IMR-90 (cell line): Measurements from ENCODE around the gene PIP4K2A. TPM values are rescaled to one million over a fixed set of nuclear protein-coding genes. Genes with fewer than 3 reads are reported as not detected.

ENCODE experiments used
- ATAC-seq: fragments of 200-7000 bp; cut with Tn5 transposase; 2 replicates; pipeline ENCODE4 v1.9.1; 2020; ENCODE audit warnings: low read depth, mild to moderate bottlenecking, moderate library complexity
- BruUV-seq: library from RNA; stranded (reverse); fragments of 400-500 nt; replicated peaks from 2 replicates; lab custom pipeline; 2021; lab: Mats Ljungman, UMichigan
- CTCF ChIA-PET: fragments of 300-600 bp; formaldehyde crosslinking; extraction: SDS; loops from one replicate; lab custom pipeline; 2021; ENCODE audit warnings: antibody characterized with exemption; lab: Yijun Ruan, JAX
- POLR2A ChIA-PET: fragments of 300-600 bp; sonication (Branson Sonifier 250); formaldehyde crosslinking; loops from one replicate; lab custom pipeline; 2022; ENCODE audit warnings: antibody characterized with exemption; ENCODE audit not compliant: unreplicated experiment; lab: Charles Lee
- DNase-seq: peaks from one replicate; pipeline ENCODE4 v3.0.0; 2013
- H2AFZ ChIP-seq: replicated peaks from 2 replicates; pipeline ENCODE3; 2013; ENCODE audit warnings: low read length, mild to moderate bottlenecking; ENCODE audit not compliant: poor library complexity
- H2AK5ac ChIP-seq: 2 replicates; pipeline ENCODE4 v1.6.1; 2013; ENCODE audit warnings: low read depth, low read length, inconsistent platforms
- H2AK9ac ChIP-seq: replicated peaks from 2 replicates; pipeline ENCODE3; 2013; ENCODE audit warnings: mild to moderate bottlenecking, low read depth, low read length, moderate library complexity; ENCODE audit not compliant: poor library complexity
- H2BK120ac ChIP-seq: 2 replicates; pipeline ENCODE4 v1.6.1; 2013; ENCODE audit warnings: low read depth, low read length, inconsistent platforms
- H2BK15ac ChIP-seq: 3 replicates; pipeline ENCODE4 v1.6.1; 2013; ENCODE audit warnings: low read depth, low read length, inconsistent platforms
- H2BK20ac ChIP-seq: 2 replicates; pipeline ENCODE4 v1.6.1; 2013; ENCODE audit warnings: low read depth, mild to moderate bottlenecking, inconsistent platforms, low read length, moderate library complexity
- H2BK5ac ChIP-seq: 2 replicates; pipeline ENCODE4 v1.6.1; 2013; ENCODE audit warnings: mild to moderate bottlenecking, low read depth, low read length, inconsistent platforms; ENCODE audit not compliant: poor library complexity, severe bottlenecking
- H3K14ac ChIP-seq: replicated peaks from 2 replicates; pipeline ENCODE4 v1.6.1; 2013; ENCODE audit warnings: low read depth, low read length, inconsistent platforms
- H3K18ac ChIP-seq: 2 replicates; pipeline ENCODE4 v1.6.1; 2013; ENCODE audit warnings: low read depth, low read length, control low read depth
- H3K23ac ChIP-seq: 2 replicates; pipeline ENCODE4 v1.6.1; 2013; ENCODE audit warnings: low read depth, low read length, inconsistent platforms
- H3K27ac ChIP-seq: 2 replicates; pipeline ENCODE4 v1.5.1; 2013; ENCODE audit warnings: mild to moderate bottlenecking, control low read depth, low read length; ENCODE audit not compliant: insufficient read depth
- H3K27me3 ChIP-seq: 2 replicates; pipeline ENCODE4 v1.6.1; 2013; ENCODE audit warnings: low read length; ENCODE audit not compliant: control insufficient read depth, insufficient read depth
- H3K36me3 ChIP-seq: 2 replicates; pipeline ENCODE4 v1.6.1; 2013; ENCODE audit warnings: low read length, mixed read lengths; ENCODE audit not compliant: control insufficient read depth, insufficient read depth
- H3K4ac ChIP-seq: 2 replicates; pipeline ENCODE4 v1.6.1; 2013; ENCODE audit warnings: low read depth, low read length, inconsistent platforms
- H3K4me1 ChIP-seq: 2 replicates; pipeline ENCODE4 v1.6.1; 2013; ENCODE audit warnings: low read length, mixed read lengths; ENCODE audit not compliant: control insufficient read depth, insufficient read depth
- H3K4me2 ChIP-seq: 2 replicates; pipeline ENCODE4 v1.6.1; 2013; ENCODE audit warnings: low read depth, mild to moderate bottlenecking, control low read depth, low read length, moderate library complexity
- H3K4me3 ChIP-seq: 2 replicates; pipeline ENCODE4 v1.5.1; 2013; ENCODE audit warnings: low read depth, mild to moderate bottlenecking, control low read depth, low read length, moderate library complexity; ENCODE audit not compliant: insufficient read depth
- H3K56ac ChIP-seq: 2 replicates; pipeline ENCODE4 v1.6.1; 2013; ENCODE audit warnings: low read length, inconsistent platforms; ENCODE audit not compliant: insufficient read depth; ENCODE audit errors: extremely low read depth
- H3K79me1 ChIP-seq, 2 experiments: 2 replicates each; pipeline ENCODE4 v1.6.1; 2013; ENCODE audit warnings: low read length in 2 of 2, inconsistent platforms in 1 of 2, low read depth in 1 of 2
- H3K9ac ChIP-seq: 2 replicates; pipeline ENCODE4 v1.6.1; 2013; ENCODE audit warnings: low read depth, low read length, control low read depth
- H3K9me1 ChIP-seq: 2 replicates; pipeline ENCODE4 v1.6.1; 2013; ENCODE audit warnings: low read length, inconsistent platforms; ENCODE audit not compliant: insufficient read depth
- H3K9me3 ChIP-seq: 2 replicates; pipeline ENCODE4 v1.6.1; 2013; ENCODE audit warnings: low read length; ENCODE audit not compliant: control insufficient read depth, insufficient read depth
- H4K20me1 ChIP-seq: 2 replicates; pipeline ENCODE4 v1.6.1; 2013; ENCODE audit warnings: low read length, inconsistent platforms; ENCODE audit not compliant: insufficient read depth
- H4K5ac ChIP-seq: 2 replicates; pipeline ENCODE4 v1.6.1; 2013; ENCODE audit warnings: mild to moderate bottlenecking, low read depth, low read length, control low read depth
- H4K8ac ChIP-seq, 2 experiments: 2 replicates each; pipeline ENCODE4 v1.6.1; 2013; ENCODE audit warnings: low read depth in 2 of 2, low read length in 2 of 2, control low read depth in 1 of 2, inconsistent platforms in 1 of 2
- H4K91ac ChIP-seq: 2 replicates; pipeline ENCODE4 v1.6.1; 2013; ENCODE audit warnings: low read depth, low read length, inconsistent platforms; ENCODE audit not compliant: insufficient read depth
- CEBPB ChIP-seq: IDR thresholded peaks from 2 replicates; pipeline ENCODE4 v1.6.1; 2012; ENCODE audit warnings: low read depth, low read length, improper control_type of control experiment
- CHD1 ChIP-seq: IDR thresholded peaks from 2 replicates; pipeline ENCODE4 v1.6.1; 2012; ENCODE audit warnings: low read depth, low read length, improper control_type of control experiment
- MAFK ChIP-seq: IDR thresholded peaks from 2 replicates; pipeline ENCODE4 v1.6.1; 2012; ENCODE audit warnings: low read depth, low read length, improper control_type of control experiment
- MAZ ChIP-seq: IDR thresholded peaks from 2 replicates; pipeline ENCODE4 v1.6.1; 2012; ENCODE audit warnings: low read depth, mild to moderate bottlenecking, low read length, improper control_type of control experiment, moderate library complexity, borderline replicate concordance
- MXI1 ChIP-seq: IDR thresholded peaks from 2 replicates; pipeline ENCODE4 v1.6.1; 2012; ENCODE audit warnings: low read depth, mild to moderate bottlenecking, low read length, moderate library complexity, borderline replicate concordance
- POLR2A ChIP-seq: IDR thresholded peaks from 2 replicates; pipeline ENCODE4 v1.6.1; 2012; ENCODE audit warnings: mild to moderate bottlenecking, low read depth, low read length
- RCOR1 ChIP-seq: IDR thresholded peaks from 2 replicates; pipeline ENCODE4 v1.6.1; 2012; ENCODE audit warnings: mild to moderate bottlenecking, low read length, improper control_type of control experiment; ENCODE audit not compliant: insufficient replicate concordance
- SMC3 ChIP-seq: fragments of 150-350 bp; IDR thresholded peaks from 2 replicates; pipeline ENCODE4 v1.6.1; 2016; ENCODE audit warnings: low read depth, mild to moderate bottlenecking, antibody characterized with exemption, low read length, moderate library complexity
- WGBS, 2 experiments: methylation state at CpG; one replicate each; pipeline versions ENCODE4 v1.1.5 to v1.1.7; 2013; ENCODE audit warnings: missing lambda C conversion rate in 2 of 2; ENCODE audit not compliant: insufficient read length in 1 of 2; ENCODE audit errors: extremely low coverage in 2 of 2; 5-methylcytosine and 5-hydroxymethylcytosine counted together
- dilution Hi-C: fragments of 300-500 bp; cut with HindIII; formaldehyde crosslinking; loops from one replicate; pipeline ENCODE4 v1.14.3; 2018; ENCODE audit warnings: low sequenced_read_pairs; ENCODE audit not compliant: unreplicated experiment
- in situ Hi-C: fragments of 300-500 bp; cut with MboI; formaldehyde crosslinking; loops from 3 replicates; pipeline ENCODE4 v1.14.3; 2019; ENCODE audit warnings: low sequenced_read_pairs, inconsistent platforms, mixed read lengths
- intact Hi-C: fragments of 100-400 bp; cut with micrococcal nuclease; formaldehyde crosslinking; loops from 2 replicates; pipeline ENCODE4 v1.10.0; 2022
- polyA plus RNA-seq, 3 experiments: library from polyadenylated mRNA; depleted of rRNA; stranded (reverse); fragments of >200 nt; gene quantifications; 2 replicates each; pipeline ENCODE4 v1.2.3, GENCODE V29; 2012; ENCODE audit warnings: low replicate concordance in 1 of 3
- total RNA-seq: library from RNA; depleted of rRNA; stranded (reverse); fragments of >200 nt; gene quantifications from 2 replicates; pipeline ENCODE4 v1.2.3, GENCODE V29; 2012
- TF ChIP-seq, protein P1 (sequence below): fragments of 150-350 bp; IDR thresholded peaks from 2 replicates; pipeline ENCODE4 v1.6.1; 2016; ENCODE audit warnings: low read depth, mild to moderate bottlenecking, low read length, moderate library complexity, borderline replicate concordance

Gene PIP4K2A
- total and polyA plus RNA-seq, 2 of the 4 experiments (the other 2 are of a cell fraction) = 9.8 to 18.1 TPM

DNA sequence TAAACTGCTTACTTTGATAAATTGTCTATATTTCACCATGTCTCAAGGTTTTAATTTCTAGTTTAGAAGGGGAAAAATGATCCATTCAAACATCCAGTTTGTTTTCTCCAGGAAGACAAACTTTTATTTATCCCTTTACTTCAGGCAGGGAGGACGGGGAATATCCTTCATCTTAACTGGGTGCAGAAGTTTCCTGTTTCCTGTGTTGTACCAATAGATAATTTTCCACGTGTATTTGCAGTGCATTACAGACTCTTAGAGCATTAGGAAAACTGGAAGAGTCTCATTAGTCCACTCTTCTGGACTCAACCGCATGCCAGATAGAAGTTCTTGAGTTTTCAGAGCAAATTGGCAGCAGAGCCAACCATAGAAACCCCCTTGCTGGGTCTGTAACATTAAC, 39.4 kb upstream of the PIP4K2A start:
- Histone ChIP-seq H4K20me1 (no peaks in the 10 kb centered on the region), H4K91ac (no peak overlapping the region), H4K8ac (no peak overlapping the region), H2BK120ac (no peak overlapping the region), H4K5ac (no peak overlapping the region), H3K36me3 (no peaks in the 10 kb centered on the region), H3K9me3 (no peaks in the 10 kb centered on the region), H3K9me1 (no peaks in the 10 kb centered on the region), H3K9ac (no peak overlapping the region), H3K23ac (no peak overlapping the region), H2BK5ac (no peak overlapping the region), H3K18ac (no peak overlapping the region), H2AFZ (no peak overlapping the region), H2AK5ac (no peak overlapping the region), H3K4ac (no peak overlapping the region), H2AK9ac (no peak overlapping the region), H2BK15ac (no peak overlapping the region), H3K14ac (no peak overlapping the region), H3K4me2 (no peak overlapping the region), H3K56ac (no peak overlapping the region), H2BK20ac (no peak overlapping the region), H3K4me1 (no peaks in the 10 kb centered on the region), H3K27ac (no peak overlapping the region), H3K27me3 (peaks cover 2% of the 10 kb centered on the region; the same call in 1 of the 2 replicates), H3K79me1 (no peaks in the 10 kb centered on the region), H3K4me3 (no peak overlapping the region)
- no peak for TF ChIP-seq MXI1
- no peak for TF ChIP-seq SMC3
- TF ChIP-seq MAZ = no peak
- TF ChIP-seq MAFK = no peak
- TF ChIP-seq, protein P1, sequence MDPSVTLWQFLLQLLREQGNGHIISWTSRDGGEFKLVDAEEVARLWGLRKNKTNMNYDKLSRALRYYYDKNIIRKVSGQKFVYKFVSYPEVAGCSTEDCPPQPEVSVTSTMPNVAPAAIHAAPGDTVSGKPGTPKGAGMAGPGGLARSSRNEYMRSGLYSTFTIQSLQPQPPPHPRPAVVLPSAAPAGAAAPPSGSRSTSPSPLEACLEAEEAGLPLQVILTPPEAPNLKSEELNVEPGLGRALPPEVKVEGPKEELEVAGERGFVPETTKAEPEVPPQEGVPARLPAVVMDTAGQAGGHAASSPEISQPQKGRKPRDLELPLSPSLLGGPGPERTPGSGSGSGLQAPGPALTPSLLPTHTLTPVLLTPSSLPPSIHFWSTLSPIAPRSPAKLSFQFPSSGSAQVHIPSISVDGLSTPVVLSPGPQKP = no peak
- no peak for TF ChIP-seq CHD1
- no peak for TF ChIP-seq POLR2A
- no peak for TF ChIP-seq CEBPB
- no peak for TF ChIP-seq RCOR1
- intact Hi-C loops = no loop called here
- DNase-seq (no peak), ATAC-seq (no peak)
- POLR2A ChIA-PET = no interaction called here
- BruUV-seq = no TSS peak
- in situ Hi-C loops = no loop called here
- dilution Hi-C loops = no loop called here
- CTCF ChIA-PET = no interaction called here
- no CpG with 5 or more reads among the region's 3 CpGs for WGBS, 2 experiments
